Gastroesophageal sphincter (tissue), 4 donors: ENCODE measurements around the gene CELF2. TPM values are rescaled to one million over a fixed set of nuclear protein-coding genes. Genes with fewer than 3 reads are reported as not detected.

Experiments used
- ATAC-seq: fragments of 150-250 bp; one replicate; pipeline ENCODE4 v1.9.1; 2016; ENCODE audit warnings: mild to moderate bottlenecking, moderate library complexity
- H3K27ac ChIP-seq, 4 donors: fragments of 200-600 bp; sonication (generic) in 3 of 4; 1 replicate in 3 of 4; 2 replicates in 1 of 4; pipeline ENCODE4 v1.5.1; 2016 to 2019
- H3K27me3 ChIP-seq: fragments of 200-600 bp; sonication (generic); one replicate; pipeline ENCODE4 v1.5.1; 2019
- H3K36me3 ChIP-seq, 2 donors: fragments of 200-600 bp; sonication (generic); one replicate each; pipeline ENCODE4 v1.5.1; 2019; ENCODE audit warnings: control low read depth in 1 of 2
- H3K4me1 ChIP-seq, 3 donors: fragments of 200-600 bp; sonication (generic); 1 replicate in 2 of 3; 2 replicates in 1 of 3; pipeline ENCODE4 v1.5.1; 2016 to 2019; ENCODE audit warnings: control low read depth in 2 of 3
- H3K4me3 ChIP-seq, 2 donors: fragments of 200-600 bp; sonication (generic); one replicate each; pipeline ENCODE4 v1.5.1; 2019; ENCODE audit warnings: mild to moderate bottlenecking in 1 of 2, moderate library complexity in 1 of 2
- H3K9me3 ChIP-seq, 3 donors: fragments of 200-600 bp; sonication (generic); one replicate each; pipeline ENCODE4 v1.5.1; 2017 to 2019; ENCODE audit warnings: control low read depth in 2 of 3
- CTCF ChIP-seq, 4 experiments: fragments of 200-600 bp in 2 of 4; fragments of 450-650 bp in 2 of 4; sonication (generic) in 1 of 4; IDR thresholded peaks; one replicate each; pipeline ENCODE4 v1.5.1; 2017 to 2019; ENCODE audit warnings: antibody characterized with exemption in 4 of 4, mild to moderate bottlenecking in 2 of 4, moderate library complexity in 2 of 4
- EP300 ChIP-seq: sonication (generic); formaldehyde crosslinking; IDR thresholded peaks from one replicate; pipeline ENCODE4 v1.6.1; 2017; ENCODE audit warnings: antibody characterized with exemption, mild to moderate bottlenecking
- POLR2A ChIP-seq, 2 donors: fragments of 450-650 bp; IDR thresholded peaks; one replicate each; pipeline ENCODE4 v1.6.1; 2017; ENCODE audit warnings: antibody characterized with exemption in 2 of 2, mild to moderate bottlenecking in 2 of 2, moderate library complexity in 1 of 2
- POLR2AphosphoS5 ChIP-seq: sonication (generic); formaldehyde crosslinking; IDR thresholded peaks from one replicate; pipeline ENCODE4 v1.6.1; 2017; ENCODE audit warnings: antibody characterized with exemption
- WGBS, 2 donors: methylation state at CpG; one replicate each; pipeline ENCODE4 v1.1.5; 2018; ENCODE audit warnings: low coverage in 1 of 2; 5-methylcytosine and 5-hydroxymethylcytosine counted together
- total RNA-seq, 4 donors: library from RNA; depleted of rRNA; stranded (reverse); fragments of >200 nt; gene quantifications; one replicate each; pipeline ENCODE4 v1.1.0, GENCODE V29; 2016

CELF2 gene
- total RNA-seq, 4 donors from 2014 or later: 82.4 to 122 (median 110) TPM

GRCh38 chr10:11331046-11331577 is 313.4 kb downstream of the CELF2 start:
- Histone ChIP-seq H3K27me3 (no peaks in the 10 kb centered on the region), H3K9me3 (no peaks in the 10 kb centered on the region), H3K27ac (peak overlapping the region in 1 of 4 donors; percentile 36), H3K36me3 (peaks cover 0 to 61% of the 10 kb centered on the region in 2 donors), H3K4me1 (peaks cover 7 to 61% (median 11%) of the 10 kb centered on the region in 3 donors), H3K4me3 (no peak overlapping the region)
- ATAC-seq: no peak
- TF ChIP-seq EP300 (no peak), POLR2AphosphoS5 (no peak), CTCF (IDR thresholded peaks at IDR 0.05) (no peak), POLR2A (IDR thresholded peaks at IDR 0.05) (no peak)

- H3K9me3 ChIP-seq: no peaks in the 10 kb centered on the region
- no peak overlapping the region for H3K27ac ChIP-seq
- no peak overlapping the region for H3K4me3 ChIP-seq
- 37 to 39% methylated on average over 3 of the region's 3 CpGs for WGBS, 2 donors
- peaks cover 0 to 55% of the 10 kb centered on the region in 2 donors for H3K36me3 ChIP-seq
- no peak for ATAC-seq
- no peaks in the 10 kb centered on the region for H3K27me3 ChIP-seq
- H3K4me1 ChIP-seq: peaks cover 7 to 55% (median 11%) of the 10 kb centered on the region in 3 donors
- no peak for TF ChIP-seq POLR2AphosphoS5
- TF ChIP-seq CTCF (IDR thresholded peaks at IDR 0.05): no peak
- TF ChIP-seq POLR2A (IDR thresholded peaks at IDR 0.05): no peak
- no peak for TF ChIP-seq EP300
Measured at GRCh38 chr10:11331726-11332125, 314.1 kb downstream of the CELF2 start.

GRCh38 chr10:11332846-11333245 is 315.2 kb downstream of the CELF2 start:
- H3K4me1 ChIP-seq: peaks cover 7 to 45% (median 11%) of the 10 kb centered on the region in 3 donors
- no peak for TF ChIP-seq POLR2A (IDR thresholded peaks at IDR 0.05)
- no peak for TF ChIP-seq CTCF (IDR thresholded peaks at IDR 0.05)
- TF ChIP-seq POLR2AphosphoS5: no peak
- no peak for TF ChIP-seq EP300
- no peak overlapping the region for H3K4me3 ChIP-seq
- peaks cover 0 to 44% of the 10 kb centered on the region in 2 donors for H3K36me3 ChIP-seq
- no peaks in the 10 kb centered on the region for H3K9me3 ChIP-seq
- no peak for ATAC-seq
- no peak overlapping the region for H3K27ac ChIP-seq
- WGBS, 2 donors: 89 to 95% methylated on average over 7 to 10 of the region's 10 CpGs
- H3K27me3 ChIP-seq: no peaks in the 10 kb centered on the region

GRCh38 chr10:11334436-11334835 is 316.8 kb downstream of the CELF2 start:
- ATAC-seq: no peak
- H3K27ac ChIP-seq: no peak overlapping the region
- no peaks in the 10 kb centered on the region for H3K27me3 ChIP-seq
- H3K4me1 ChIP-seq: peaks cover 7 to 29% (median 8%) of the 10 kb centered on the region in 3 donors
- H3K9me3 ChIP-seq: no peaks in the 10 kb centered on the region
- H3K4me3 ChIP-seq: no peak overlapping the region
- peaks cover 0 to 29% of the 10 kb centered on the region in 2 donors for H3K36me3 ChIP-seq
- no peak for TF ChIP-seq EP300
- TF ChIP-seq CTCF (IDR thresholded peaks at IDR 0.05): no peak
- TF ChIP-seq POLR2A (IDR thresholded peaks at IDR 0.05): no peak
- TF ChIP-seq POLR2AphosphoS5: no peak
- WGBS, 2 donors: 77 to 86% methylated on average over 7 to 8 of the region's 8 CpGs

GRCh38 chr10:11335167-11335652 is 317.5 kb downstream of the CELF2 start:
- TF ChIP-seq POLR2AphosphoS5 (no peak), EP300 (no peak), POLR2A (IDR thresholded peaks at IDR 0.05) (no peak), CTCF (IDR thresholded peaks at IDR 0.05) (no peak)
- H3K4me3 ChIP-seq: no peak overlapping the region
- H3K27ac ChIP-seq: no peak overlapping the region
- H3K4me1 ChIP-seq: peaks cover 5 to 21% (median 8%) of the 10 kb centered on the region in 3 donors
- no peaks in the 10 kb centered on the region for H3K27me3 ChIP-seq
- peaks cover 0 to 29% of the 10 kb centered on the region in 2 donors for H3K36me3 ChIP-seq
- no peaks in the 10 kb centered on the region for H3K9me3 ChIP-seq
- WGBS, 2 donors: 38 to 81% methylated on average over 4 to 8 of the region's 12 CpGs
- peak; percentile 38 for ATAC-seq
